Stomach (tissue), 9 donors: ENCODE data around the gene SORCS1. TPM values are rescaled to one million over a fixed set of nuclear protein-coding genes. Genes with fewer than 3 reads are reported as not detected.

Experiments used
- DNase-seq, 2 donors: peaks; one replicate each; pipeline versions ENCODE4 v3.0.0 to v3.0.0-alpha.2; 2013 to 2019
- H3K27ac ChIP-seq, 5 donors: fragments of 200-600 bp in 4 of 5; sonication (generic) in 4 of 5; one replicate each; pipeline ENCODE4 v1.5.1; 2013 to 2019; ENCODE audit warnings: mild to moderate bottlenecking in 1 of 5, moderate library complexity in 1 of 5
- H3K27me3 ChIP-seq, 3 donors: fragments of 200-600 bp; sonication (generic); one replicate each; pipeline ENCODE4 v1.5.1; 2017 to 2019; ENCODE audit warnings: mixed run types in 1 of 3
- H3K36me3 ChIP-seq, 4 donors: fragments of 200-600 bp; sonication (generic); 1 replicate in 3 of 4; 2 replicates in 1 of 4; pipeline ENCODE4 v1.5.1; 2016 to 2019
- H3K4me1 ChIP-seq, 4 donors: fragments of 200-600 bp; sonication (generic); one replicate each; pipeline ENCODE4 v1.5.1; 2016 to 2019
- H3K4me3 ChIP-seq, 4 donors: fragments of 200-600 bp; sonication (generic) in 3 of 4; one replicate each; pipeline ENCODE4 v1.5.1; 2016 to 2019; ENCODE audit warnings: mild to moderate bottlenecking in 1 of 4
- H3K9me3 ChIP-seq, 4 donors: fragments of 200-600 bp; sonication (generic); one replicate each; pipeline ENCODE4 v1.5.1; 2016 to 2019
- CTCF ChIP-seq, 7 experiments: fragments of 450-650 bp in 4 of 7; fragments of 200-600 bp in 3 of 7; sonication (generic) in 3 of 7; IDR thresholded peaks; one replicate each; pipeline ENCODE4 v1.5.1; 2016 to 2019; ENCODE audit warnings: antibody characterized with exemption in 7 of 7, control low read depth in 2 of 7, mild to moderate bottlenecking in 1 of 7
- EP300 ChIP-seq: sonication (generic); formaldehyde crosslinking; IDR thresholded peaks from one replicate; pipeline ENCODE4 v1.6.1; 2017; ENCODE audit warnings: antibody characterized with exemption
- POLR2A ChIP-seq, 4 donors: fragments of 450-650 bp; IDR thresholded peaks; one replicate each; pipeline ENCODE4 v1.6.1; 2016; ENCODE audit warnings: antibody characterized with exemption in 4 of 4, control low read depth in 2 of 4, mild to moderate bottlenecking in 1 of 4, moderate library complexity in 1 of 4
- POLR2AphosphoS5 ChIP-seq, 3 donors: sonication (generic); formaldehyde crosslinking; IDR thresholded peaks; one replicate each; pipeline ENCODE4 v1.6.1; 2016; ENCODE audit warnings: antibody characterized with exemption in 3 of 3
- WGBS, 5 donors: extraction: QIAGEN DNeasy Blood & Tissue Kit in 3 of 5; methylation state at CpG; one replicate each; pipeline versions ENCODE4 v1.1.5 to v1.1.7; 2013 to 2018; 5-methylcytosine and 5-hydroxymethylcytosine counted together
- intact Hi-C: fragments of 100-400 bp; cut with DNase I; formaldehyde crosslinking; loops from one replicate; pipeline ENCODE4 v1.15.1; 2023; ENCODE audit warnings: low total_unique reads
- polyA plus RNA-seq, 3 donors: library from polyadenylated mRNA; stranded (reverse); fragments of 200-250 nt; gene quantifications; one replicate each; pipeline ENCODE4 v1.2.3, GENCODE V29; 2013
- total RNA-seq, 5 donors: library from RNA; depleted of rRNA; stranded (reverse); fragments of >200 nt; gene quantifications; one replicate each; pipeline versions ENCODE4 v1.1.0 to v1.2.3, GENCODE V29; 2014 to 2016
- donor health status: healthy with polysubstance abuse.
- donor health status: Bipolar disorder and iron deficiency.
- donor health status: healthy.

Gene SORCS1
- total and polyA plus RNA-seq, 8 donors, result 0.25 to 10.1 (median 0.69) TPM

- no peaks in the 10 kb centered on the region for H3K4me1 ChIP-seq
- WGBS, 5 donors, result 77 to 95% (median 89%) methylated on average over 1 of the region's 1 CpG
- H3K27ac ChIP-seq, result no peak overlapping the region
- intact Hi-C loops, result no loop called here
- no peaks in the 10 kb centered on the region for H3K9me3 ChIP-seq
- no peaks in the 10 kb centered on the region for H3K36me3 ChIP-seq
- H3K27me3 ChIP-seq, result peaks cover 0 to under 1% (median 0%) of the 10 kb centered on the region in 3 donors
- no peak for TF ChIP-seq EP300
- TF ChIP-seq POLR2A (IDR thresholded peaks at IDR 0.05), result no peak
- no peak for TF ChIP-seq POLR2AphosphoS5 (IDR thresholded peaks at IDR 0.05)
- TF ChIP-seq CTCF (IDR thresholded peaks at IDR 0.05), result no peak
- H3K4me3 ChIP-seq, result no peak overlapping the region
- DNase-seq, result no peak
Observed at GRCh38 chr10:106593876-106594275, 570.6 kb downstream of the SORCS1 start.

GRCh38 chr10:106592396-106592795 is 572.1 kb downstream of the SORCS1 start:
- H3K27me3 ChIP-seq, result no peaks in the 10 kb centered on the region
- H3K4me3 ChIP-seq, result no peak overlapping the region
- no peaks in the 10 kb centered on the region for H3K36me3 ChIP-seq
- no peaks in the 10 kb centered on the region for H3K9me3 ChIP-seq
- H3K4me1 ChIP-seq, result no peaks in the 10 kb centered on the region
- peak in 1 of 2 donors; percentile 30 for DNase-seq
- intact Hi-C loops, result no loop called here
- TF ChIP-seq POLR2AphosphoS5 (IDR thresholded peaks at IDR 0.05), result no peak
- TF ChIP-seq CTCF (IDR thresholded peaks at IDR 0.05), result no peak
- no peak overlapping the region for H3K27ac ChIP-seq

GRCh38 chr10:106582291-106582690 is 582.2 kb downstream of the SORCS1 start:
- 32 to 49% (median 42%) methylated on average over 2 of the region's 2 CpGs for WGBS, 5 donors
- Histone ChIP-seq H3K4me3 (no peak overlapping the region), H3K27ac (no peak overlapping the region), H3K27me3 (no peaks in the 10 kb centered on the region), H3K36me3 (no peaks in the 10 kb centered on the region), H3K4me1 (no peaks in the 10 kb centered on the region), H3K9me3 (peaks cover 0 to 6% (median 2%) of the 10 kb centered on the region in 4 donors)
- DNase-seq, result peak in 1 of 2 donors; percentile 20
- TF ChIP-seq CTCF (IDR thresholded peaks at IDR 0.05) (no peak), POLR2A (IDR thresholded peaks at IDR 0.05) (no peak), POLR2AphosphoS5 (IDR thresholded peaks at IDR 0.05) (no peak), EP300 (no peak)
- intact Hi-C loops, result no loop called here

- Histone ChIP-seq H3K4me3 (no peak overlapping the region), H3K9me3 (no peaks in the 10 kb centered on the region), H3K27ac (no peak overlapping the region), H3K36me3 (no peaks in the 10 kb centered on the region), H3K4me1 (no peaks in the 10 kb centered on the region), H3K27me3 (peaks cover 0 to 5% (median 0%) of the 10 kb centered on the region in 3 donors)
- no peak for DNase-seq
- 24 to 44% (median 38%) methylated on average over 2 of the region's 2 CpGs for WGBS, 5 donors
- TF ChIP-seq POLR2AphosphoS5 (IDR thresholded peaks at IDR 0.05) (no peak), EP300 (no peak), POLR2A (IDR thresholded peaks at IDR 0.05) (no peak), CTCF (IDR thresholded peaks at IDR 0.05) (no peak)
- intact Hi-C loops, result no loop called here
Observed at GRCh38 chr10:106577756-106578155, 586.8 kb downstream of the SORCS1 start.
